Measurements from ENCODE around the gene MTA1.

DNA sequence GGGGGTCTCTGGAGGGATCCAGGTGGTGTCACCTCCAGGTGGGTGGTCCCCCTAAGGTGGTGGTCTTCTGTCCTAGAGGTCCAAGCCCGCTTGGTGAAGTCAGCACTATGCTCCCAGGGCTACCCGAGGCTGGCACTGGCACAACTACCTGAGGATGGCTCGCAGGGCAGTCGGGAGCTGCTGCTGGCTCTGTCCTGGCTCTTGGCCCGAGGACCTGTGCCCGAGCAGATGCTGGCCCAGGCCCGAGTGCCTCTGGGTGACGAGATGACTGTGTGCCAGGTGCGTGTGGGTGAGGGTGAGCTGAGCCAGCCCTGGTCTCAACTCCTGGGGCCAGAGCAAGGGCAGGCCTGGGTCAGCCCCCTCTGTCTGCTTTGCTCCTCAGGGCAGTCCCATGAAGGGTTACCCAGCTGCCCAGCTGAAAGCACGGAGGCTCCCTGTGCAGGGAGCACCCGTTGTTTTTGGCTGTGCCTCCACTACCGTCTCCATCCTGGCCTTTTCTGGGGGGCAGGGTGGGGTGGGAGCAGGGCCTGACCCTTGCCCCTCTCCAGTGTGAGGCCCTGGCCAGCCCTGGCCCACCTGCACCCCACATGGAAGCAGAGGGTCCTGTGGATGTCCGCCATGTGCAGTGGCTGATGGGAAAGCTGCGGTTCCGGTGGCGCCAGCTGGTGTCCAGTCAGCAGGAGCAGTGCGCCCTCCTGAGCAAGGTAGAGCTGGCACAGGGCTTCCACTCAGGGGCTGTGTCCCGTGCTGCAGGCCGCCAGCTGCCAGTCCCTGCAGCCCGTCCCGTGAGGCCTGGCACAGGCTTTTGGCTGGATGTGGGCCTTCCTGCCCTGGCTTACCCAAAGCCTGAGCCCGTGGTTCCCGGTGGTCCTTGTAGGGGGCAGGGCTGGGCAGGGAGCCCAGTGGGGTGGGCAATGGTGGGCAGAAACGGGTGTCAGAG is 72.7 kb downstream of the MTA1 start:
- TF ChIP-seq, protein P1, sequence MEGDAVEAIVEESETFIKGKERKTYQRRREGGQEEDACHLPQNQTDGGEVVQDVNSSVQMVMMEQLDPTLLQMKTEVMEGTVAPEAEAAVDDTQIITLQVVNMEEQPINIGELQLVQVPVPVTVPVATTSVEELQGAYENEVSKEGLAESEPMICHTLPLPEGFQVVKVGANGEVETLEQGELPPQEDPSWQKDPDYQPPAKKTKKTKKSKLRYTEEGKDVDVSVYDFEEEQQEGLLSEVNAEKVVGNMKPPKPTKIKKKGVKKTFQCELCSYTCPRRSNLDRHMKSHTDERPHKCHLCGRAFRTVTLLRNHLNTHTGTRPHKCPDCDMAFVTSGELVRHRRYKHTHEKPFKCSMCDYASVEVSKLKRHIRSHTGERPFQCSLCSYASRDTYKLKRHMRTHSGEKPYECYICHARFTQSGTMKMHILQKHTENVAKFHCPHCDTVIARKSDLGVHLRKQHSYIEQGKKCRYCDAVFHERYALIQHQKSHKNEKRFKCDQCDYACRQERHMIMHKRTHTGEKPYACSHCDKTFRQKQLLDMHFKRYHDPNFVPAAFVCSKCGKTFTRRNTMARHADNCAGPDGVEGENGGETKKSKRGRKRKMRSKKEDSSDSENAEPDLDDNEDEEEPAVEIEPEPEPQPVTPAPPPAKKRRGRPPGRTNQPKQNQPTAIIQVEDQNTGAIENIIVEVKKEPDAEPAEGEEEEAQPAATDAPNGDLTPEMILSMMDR (IDR thresholded peaks at IDR 0.05; ENCODE audit: low read length), result no peak
- TF ChIP-seq EZH2 (optimal IDR thresholded peaks at IDR 0.05; ENCODE audit: low read depth, low read length), result no peak

Measured in MM.1S (cell line).